Sigmoid colon (tissue), 4 donors: Measurements from ENCODE around the gene MAN2B1.

Source experiments
- CTCF ChIP-seq, 4 experiments: fragments of 450-650 bp in 3 of 4; fragments of 200-600 bp in 1 of 4; IDR thresholded peaks; one replicate each; pipeline ENCODE4 v1.5.1; 2016 to 2019; ENCODE audit warnings: antibody characterized with exemption in 4 of 4, mild to moderate bottlenecking in 3 of 4, moderate library complexity in 2 of 4
- EP300 ChIP-seq, 4 donors: sonication (generic); formaldehyde crosslinking; IDR thresholded peaks; one replicate each; pipeline ENCODE4 v1.6.1; 2017; ENCODE audit warnings: antibody characterized with exemption in 4 of 4
- POLR2A ChIP-seq, 2 donors: fragments of 450-650 bp; IDR thresholded peaks; one replicate each; pipeline ENCODE4 v1.6.1; 2016; ENCODE audit warnings: antibody characterized with exemption in 2 of 2, mild to moderate bottlenecking in 2 of 2, moderate library complexity in 2 of 2
- POLR2AphosphoS5 ChIP-seq, 4 donors: sonication (generic); formaldehyde crosslinking; IDR thresholded peaks; one replicate each; pipeline ENCODE4 v1.6.1; 2017; ENCODE audit warnings: antibody characterized with exemption in 4 of 4

- TF ChIP-seq CTCF (IDR thresholded peaks at IDR 0.05) (no peak), EP300 (IDR thresholded peaks at IDR 0.05) (no peak), POLR2A (IDR thresholded peaks at IDR 0.05) (no peak), POLR2AphosphoS5 (IDR thresholded peaks at IDR 0.05) (no peak)
These were observed 20.0 kb downstream of the MAN2B1 start for GRCh38 chr19:12646551-12646950.
